ENCODE results near the gene PMVK. TPM values are rescaled to one million over a fixed set of nuclear protein-coding genes. Genes with fewer than 3 reads are reported as not detected.
A peak's percentile ranks its signal among the peaks of the same experiment; 100 is the strongest.

The PMVK gene
- total RNA-seq, 4 donors from 2014 or later, result 15.0 to 28.2 (median 21.2) TPM

GRCh38 chr1:154895798-154896197, 40.7 kb downstream of the PMVK start:
- H3K4me1 ChIP-seq, result no peaks in the 10 kb centered on the region
- H3K4me3 ChIP-seq (replicated peaks in 1 of 3), result no peak overlapping the region
- no peak for TF ChIP-seq POLR2A (IDR thresholded peaks at IDR 0.05)
- TF ChIP-seq, protein P1, sequence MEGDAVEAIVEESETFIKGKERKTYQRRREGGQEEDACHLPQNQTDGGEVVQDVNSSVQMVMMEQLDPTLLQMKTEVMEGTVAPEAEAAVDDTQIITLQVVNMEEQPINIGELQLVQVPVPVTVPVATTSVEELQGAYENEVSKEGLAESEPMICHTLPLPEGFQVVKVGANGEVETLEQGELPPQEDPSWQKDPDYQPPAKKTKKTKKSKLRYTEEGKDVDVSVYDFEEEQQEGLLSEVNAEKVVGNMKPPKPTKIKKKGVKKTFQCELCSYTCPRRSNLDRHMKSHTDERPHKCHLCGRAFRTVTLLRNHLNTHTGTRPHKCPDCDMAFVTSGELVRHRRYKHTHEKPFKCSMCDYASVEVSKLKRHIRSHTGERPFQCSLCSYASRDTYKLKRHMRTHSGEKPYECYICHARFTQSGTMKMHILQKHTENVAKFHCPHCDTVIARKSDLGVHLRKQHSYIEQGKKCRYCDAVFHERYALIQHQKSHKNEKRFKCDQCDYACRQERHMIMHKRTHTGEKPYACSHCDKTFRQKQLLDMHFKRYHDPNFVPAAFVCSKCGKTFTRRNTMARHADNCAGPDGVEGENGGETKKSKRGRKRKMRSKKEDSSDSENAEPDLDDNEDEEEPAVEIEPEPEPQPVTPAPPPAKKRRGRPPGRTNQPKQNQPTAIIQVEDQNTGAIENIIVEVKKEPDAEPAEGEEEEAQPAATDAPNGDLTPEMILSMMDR (IDR thresholded peaks at IDR 0.05), result no peak
- no peak overlapping the region for H3K27ac ChIP-seq
- no peaks in the 10 kb centered on the region for H3K9me3 ChIP-seq
- no peaks in the 10 kb centered on the region for H3K36me3 ChIP-seq
- no peaks in the 10 kb centered on the region for H3K27me3 ChIP-seq
- DNase-seq, result no peak
- intact Hi-C loops (cut with DNase I), result no loop called here
- 62 to 66% methylated on average over 7 of the region's 7 CpGs for WGBS, 2 donors

DNA sequence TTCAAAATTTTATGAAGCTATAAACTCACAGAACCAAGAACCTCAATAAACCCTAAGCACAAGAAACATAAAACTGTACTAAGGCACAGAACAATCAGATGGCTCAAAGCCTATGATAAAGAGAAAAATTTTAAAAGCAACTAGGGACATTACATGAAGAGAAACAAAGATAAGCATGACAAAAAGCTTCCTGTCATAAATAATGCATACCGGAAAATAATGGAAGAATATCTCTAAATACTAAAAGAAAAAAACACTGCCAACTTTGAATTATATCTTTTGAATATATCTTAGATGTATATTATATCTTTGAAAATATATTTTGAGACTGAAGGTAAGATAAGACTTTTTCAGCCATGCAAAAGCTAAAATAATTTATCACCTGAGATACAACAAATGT, 45.1 kb downstream of the PMVK start:
- intact Hi-C loops (cut with DNase I), result no loop called here
- Histone ChIP-seq H3K27ac (no peak overlapping the region), H3K9me3 (no peaks in the 10 kb centered on the region), H3K36me3 (no peaks in the 10 kb centered on the region), H3K4me3 (replicated peaks in 1 of 3) (no peak overlapping the region), H3K4me1 (no peaks in the 10 kb centered on the region), H3K27me3 (no peaks in the 10 kb centered on the region)
- DNase-seq, result no peak
- TF ChIP-seq, protein P1 (IDR thresholded peaks at IDR 0.05), result no peak
- TF ChIP-seq POLR2A (IDR thresholded peaks at IDR 0.05), result no peak
- WGBS, 2 donors, result 74 to 84% methylated on average over 1 of the region's 1 CpG

DNA sequence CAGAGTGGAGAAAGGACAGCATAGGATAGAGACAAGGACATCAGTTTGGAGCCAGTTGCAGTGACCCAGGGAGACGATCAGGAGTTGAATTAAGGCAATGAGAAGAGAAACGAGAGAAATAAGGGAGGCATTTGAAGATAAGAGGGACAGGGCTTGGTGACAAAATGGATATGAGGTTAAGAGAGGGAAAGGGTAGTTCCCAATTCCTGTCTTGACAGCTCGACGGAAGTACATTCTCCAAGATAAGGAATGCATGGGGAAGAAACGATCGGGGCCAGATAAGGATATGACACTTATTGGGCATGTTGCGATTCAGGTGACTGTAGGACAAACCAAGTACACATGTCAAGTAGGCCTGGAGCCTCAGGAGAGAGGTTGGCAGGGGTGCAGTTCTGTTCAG, 47.8 kb downstream of the PMVK start:
- DNase-seq, result no peak
- intact Hi-C loops (cut with DNase I), result no loop called here
- Histone ChIP-seq H3K36me3 (no peaks in the 10 kb centered on the region), H3K9me3 (no peaks in the 10 kb centered on the region), H3K27ac (no peak overlapping the region), H3K4me3 (replicated peaks in 1 of 3) (no peak overlapping the region), H3K27me3 (no peaks in the 10 kb centered on the region), H3K4me1 (peaks cover 0 to 6% of the 10 kb centered on the region in 2 donors)
- WGBS, 2 donors, result 82% methylated on average over 7 of the region's 7 CpGs
- no peak for TF ChIP-seq POLR2A (IDR thresholded peaks at IDR 0.05)
- TF ChIP-seq, protein P1 (IDR thresholded peaks at IDR 0.05), result no peak

DNA sequence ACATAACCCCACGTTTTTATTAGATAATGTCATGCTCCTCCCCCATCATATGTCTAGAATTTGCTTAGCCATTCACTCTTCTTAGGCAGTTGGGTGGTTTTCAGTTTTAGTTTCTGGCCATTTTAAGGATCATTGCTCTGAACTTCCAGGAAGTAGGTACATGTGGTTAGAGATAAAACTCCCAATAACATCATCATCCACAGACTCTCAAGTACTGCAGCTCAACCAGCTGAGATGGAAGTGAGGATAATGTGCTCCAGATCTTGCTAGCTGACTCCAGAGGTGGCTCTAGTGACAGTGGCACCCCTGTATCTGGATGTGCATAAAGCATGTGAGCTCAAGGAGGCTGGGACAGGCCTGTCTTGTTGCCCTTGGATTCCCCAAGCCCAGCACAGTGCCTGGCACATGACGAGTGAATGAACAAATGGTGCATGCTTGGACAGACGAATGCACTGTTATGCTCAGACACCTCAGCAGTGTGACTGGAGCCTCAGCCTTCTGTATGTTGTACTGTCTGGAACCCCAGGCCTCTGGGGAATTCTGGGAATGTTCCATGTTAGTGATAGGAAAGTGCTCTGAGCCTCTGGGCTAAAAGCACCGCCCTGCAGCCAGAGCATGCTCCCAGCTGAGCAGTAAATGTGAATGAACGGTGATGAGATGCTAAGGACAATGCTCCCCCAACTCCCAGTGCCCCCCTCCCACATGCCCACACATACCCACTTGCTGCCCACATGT, 50.1 kb downstream of the PMVK start:
- intact Hi-C loops (cut with DNase I), result no loop called here
- no peak overlapping the region for H3K27ac ChIP-seq
- H3K4me3 ChIP-seq (replicated peaks in 1 of 3), result no peak overlapping the region
- no peaks in the 10 kb centered on the region for H3K36me3 ChIP-seq
- no peak for DNase-seq
- H3K4me1 ChIP-seq, result peaks cover 0 to 6% of the 10 kb centered on the region in 2 donors
- WGBS, 2 donors, result 76 to 82% methylated on average over 5 of the region's 5 CpGs
- no peaks in the 10 kb centered on the region for H3K9me3 ChIP-seq
- no peaks in the 10 kb centered on the region for H3K27me3 ChIP-seq
- TF ChIP-seq POLR2A (IDR thresholded peaks at IDR 0.05), result no peak
- TF ChIP-seq, protein P1 (IDR thresholded peaks at IDR 0.05), result no peak

DNA sequence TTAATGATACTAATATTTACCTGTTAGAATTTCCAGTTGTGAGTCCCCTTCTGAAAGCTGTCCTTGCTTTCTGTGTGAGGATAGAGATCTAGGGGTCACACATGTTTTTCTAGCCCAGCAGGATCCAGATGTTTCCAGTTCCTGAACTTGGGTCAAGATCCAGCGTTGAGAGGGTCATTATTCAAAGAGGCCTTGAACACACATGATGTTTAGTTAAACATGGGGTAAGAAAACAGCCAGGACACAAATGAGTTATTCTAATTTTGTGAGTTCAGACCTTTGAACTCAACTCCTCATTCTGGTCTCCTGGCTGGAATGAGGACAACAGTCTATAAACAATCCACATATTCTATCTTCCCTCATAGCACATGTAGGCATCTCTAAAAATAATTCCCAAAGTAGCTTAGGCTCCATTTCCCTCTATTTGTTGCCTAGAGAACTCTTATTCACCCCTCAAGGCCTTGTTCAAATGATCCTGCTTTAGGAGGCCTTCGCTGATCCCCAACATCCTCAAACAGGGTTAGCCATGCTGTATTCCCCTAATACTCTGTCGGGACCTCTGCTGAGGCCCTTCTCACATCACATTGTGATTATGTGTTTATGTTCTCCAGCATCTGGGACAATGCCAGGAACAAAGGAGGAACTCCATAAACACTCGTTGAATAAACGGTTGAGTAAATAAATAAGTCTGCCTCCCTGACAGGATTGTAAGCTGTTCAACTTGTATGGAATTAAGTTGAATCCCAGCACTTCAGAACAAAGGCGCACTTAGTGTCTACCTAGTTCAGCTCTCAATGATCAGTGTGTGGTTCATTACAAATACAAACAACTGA, 51.4 kb downstream of the PMVK start:
- peaks cover 0 to 6% of the 10 kb centered on the region in 2 donors for H3K4me1 ChIP-seq
- WGBS, 2 donors, result 45 to 47% methylated on average over 6 of the region's 6 CpGs
- intact Hi-C loops (cut with DNase I), result no loop called here
- H3K9me3 ChIP-seq, result no peaks in the 10 kb centered on the region
- no peak overlapping the region for H3K4me3 ChIP-seq (replicated peaks in 1 of 3)
- no peak for DNase-seq
- H3K27me3 ChIP-seq, result no peaks in the 10 kb centered on the region
- H3K27ac ChIP-seq, result no peak overlapping the region
- no peaks in the 10 kb centered on the region for H3K36me3 ChIP-seq
- peak in 1 of 2 donors; percentile 4 for TF ChIP-seq POLR2A (IDR thresholded peaks at IDR 0.05)
- TF ChIP-seq, protein P1 (IDR thresholded peaks at IDR 0.05), result no peak

Data from thyroid gland (tissue), 4 donors.